Measurements from ENCODE around the gene VENTX. TPM values are rescaled to one million over a fixed set of nuclear protein-coding genes. Genes with fewer than 3 reads are reported as not detected.

VENTX gene
- total and polyA plus RNA-seq, 2 donors (not counting 3 experiments of a cell fraction or from before 2014, with no cell fraction given): not detected

GRCh38 chr10:133277993-133278576 is 40.4 kb downstream of the VENTX start:
- Histone ChIP-seq H3K9me3 (replicated peaks; ENCODE audit: control insufficient read depth, insufficient read depth, low read length) (no peaks in the 10 kb centered on the region), H3K79me2 (ENCODE audit: control insufficient read depth, insufficient read depth, low read length) (no peaks in the 10 kb centered on the region), H3K9ac (replicated peaks; ENCODE audit: extremely low read depth, insufficient read depth, low read length) (no peak overlapping the region), H3K27ac (ENCODE audit: insufficient read depth, low read depth, low read length) (no peak overlapping the region), H4K20me1 (replicated peaks; ENCODE audit: control insufficient read depth, extremely low read depth, insufficient read depth, low read length) (no peaks in the 10 kb centered on the region), H3K4me3 (replicated peaks in 1 of 3; ENCODE audit: insufficient read depth in 1 of 3, low read depth in 1 of 3, low read length in 3 of 3) (no peak overlapping the region), H3K4me2 (ENCODE audit: insufficient read depth, low read length) (no peak overlapping the region), H3K4me1 (ENCODE audit: control insufficient read depth, extremely low read depth, insufficient read depth, low read length) (no peaks in the 10 kb centered on the region), H2AFZ (ENCODE audit: low read depth, low read length) (no peak overlapping the region), H3K9me1 (replicated peaks; ENCODE audit: control insufficient read depth, extremely low read depth, insufficient read depth, low read length) (no peaks in the 10 kb centered on the region), H3K27me3 (ENCODE audit: control insufficient read depth in 2 of 2, insufficient read depth in 2 of 2, low read length in 2 of 2) (peaks cover 5 to 10% of the 10 kb centered on the region in 2 experiments), H3K36me3 (ENCODE audit: control insufficient read depth in 2 of 2, extremely low read depth in 1 of 2, insufficient read depth in 2 of 2, low read length in 2 of 2) (peaks cover 0 to 18% of the 10 kb centered on the region in 2 experiments)
- ChIA-PET POLR2A (no interaction called here), CTCF (interaction anchor here (1.0 to 1.5 kb wide), 3 partner anchors 14 to 315 kb away, joined by 3 to 6 read pairs (median 5); no protein-coding TSS in a partner anchor)
- dilution Hi-C loops (cut with MboI; ENCODE audit: extremely low pct_ligation_motif_present, low sequenced_read_pairs) (no loop called here), intact Hi-C loops (cut with micrococcal nuclease) (no loop called here)
- TF ChIP-seq GATA2 (IDR thresholded peaks at IDR 0.05; ENCODE audit: insufficient read depth, insufficient read length, low read depth, low read length) (no peak), EZH2 (IDR thresholded peaks at IDR 0.05; ENCODE audit: borderline replicate concordance, low read depth, low read length, severe bottlenecking) (no peak), POLR2A (IDR thresholded peaks at IDR 0.05; ENCODE audit: low read depth, low read length) (no peak), JUN (IDR thresholded peaks at IDR 0.05; ENCODE audit: borderline replicate concordance, insufficient read depth, insufficient read length, low read depth) (no peak), MAX (IDR thresholded peaks at IDR 0.05; ENCODE audit: insufficient read depth, insufficient read length) (no peak), POLR2AphosphoS5 (IDR thresholded peaks at IDR 0.05; ENCODE audit: insufficient read depth, low read depth, low read length) (no peak), FOS (IDR thresholded peaks at IDR 0.05; ENCODE audit: borderline replicate concordance, insufficient read depth, low read length) (no peak), CTCF (IDR thresholded peaks at IDR 0.05; ENCODE audit: extremely low read depth in 1 of 2, insufficient read depth in 1 of 2, low read depth in 1 of 2, low read length in 2 of 2) (no peak)
- FAIRE-seq (no peak), DNase-seq (ENCODE audit: low read depth, low spot score) (no peak)
- no TSS peak for BruUV-seq (replicated peaks)

All from endothelial cell of umbilical vein (primary cell).